GM10248 (cell line): ENCODE measurements around the gene BTG2.
"Not testable (repeated sequence)": the region's sequence is repeated elsewhere in the genome, so short reads cannot be mapped to it uniquely, and the experiment has no call there.

ENCODE experiments used
- CTCF ChIA-PET: fragments of 300-600 bp; sonication (Branson Sonifier 250); formaldehyde crosslinking; extraction: SDS; loops from one replicate; lab custom pipeline; 2021; ENCODE audit warnings: antibody characterized with exemption; lab: Yijun Ruan, JAX
- POLR2A ChIA-PET: fragments of 350-650 bp; sonication (Branson Sonifier 250); formaldehyde crosslinking; extraction: SDS; loops from one replicate; lab custom pipeline; 2020; ENCODE audit warnings: antibody characterized with exemption; lab: Yijun Ruan, JAX
- DNase-seq: peaks from one replicate; pipeline ENCODE4 v3.0.0; 2012; ENCODE audit errors: extremely low spot score
- TF ChIP-seq, protein P1 (sequence below): IDR thresholded peaks from 2 replicates; pipeline ENCODE4 v1.5.1; 2012; ENCODE audit warnings: mild to moderate bottlenecking, low read depth; ENCODE audit errors: extremely low read depth, missing control alignments, control extremely low read depth

BTG2 gene, protein sequence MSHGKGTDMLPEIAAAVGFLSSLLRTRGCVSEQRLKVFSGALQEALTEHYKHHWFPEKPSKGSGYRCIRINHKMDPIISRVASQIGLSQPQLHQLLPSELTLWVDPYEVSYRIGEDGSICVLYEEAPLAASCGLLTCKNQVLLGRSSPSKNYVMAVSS

GRCh38 chr1:203304919-203305808 lies at the start of gene BTG2:
BTG2 (plus strand) TSS chr1:203305519; CDS start chr1:203305607, 88 bp downstream.
- ChIA-PET POLR2A (interaction anchor here (0.6 to 9.2 kb wide), 15 partner anchors 9 to 883 kb away, joined by 3 to 225 read pairs (median 8); no protein-coding TSS in a partner anchor), CTCF (interaction anchor here (1.0 to 9.7 kb wide), 9 partner anchors 10 to 34 kb away, joined by 3 to 228 read pairs (median 16); no protein-coding TSS in a partner anchor)
- DNase-seq = peak; percentile 96
- TF ChIP-seq, protein P1, sequence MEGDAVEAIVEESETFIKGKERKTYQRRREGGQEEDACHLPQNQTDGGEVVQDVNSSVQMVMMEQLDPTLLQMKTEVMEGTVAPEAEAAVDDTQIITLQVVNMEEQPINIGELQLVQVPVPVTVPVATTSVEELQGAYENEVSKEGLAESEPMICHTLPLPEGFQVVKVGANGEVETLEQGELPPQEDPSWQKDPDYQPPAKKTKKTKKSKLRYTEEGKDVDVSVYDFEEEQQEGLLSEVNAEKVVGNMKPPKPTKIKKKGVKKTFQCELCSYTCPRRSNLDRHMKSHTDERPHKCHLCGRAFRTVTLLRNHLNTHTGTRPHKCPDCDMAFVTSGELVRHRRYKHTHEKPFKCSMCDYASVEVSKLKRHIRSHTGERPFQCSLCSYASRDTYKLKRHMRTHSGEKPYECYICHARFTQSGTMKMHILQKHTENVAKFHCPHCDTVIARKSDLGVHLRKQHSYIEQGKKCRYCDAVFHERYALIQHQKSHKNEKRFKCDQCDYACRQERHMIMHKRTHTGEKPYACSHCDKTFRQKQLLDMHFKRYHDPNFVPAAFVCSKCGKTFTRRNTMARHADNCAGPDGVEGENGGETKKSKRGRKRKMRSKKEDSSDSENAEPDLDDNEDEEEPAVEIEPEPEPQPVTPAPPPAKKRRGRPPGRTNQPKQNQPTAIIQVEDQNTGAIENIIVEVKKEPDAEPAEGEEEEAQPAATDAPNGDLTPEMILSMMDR = no peak

GRCh38 chr1:203256636-203257035 lies 48.7 kb upstream of the BTG2 start:
- DNase-seq, POLR2A ChIA-PET: not testable (repeated sequence)
- CTCF ChIA-PET = interaction anchor here (1.5 kb wide), 2 partner anchors 11 to 15 kb away, joined by 4 to 6 read pairs; no protein-coding TSS in a partner anchor

- POLR2A ChIA-PET = no interaction called here
- CTCF ChIA-PET = interaction anchor here (1.1 to 14.4 kb wide), 5 partner anchors 78 to 225 kb away, joined by 3 to 690 read pairs (median 6); partner anchors contain the start of gene FMOD
- no peak for DNase-seq
- TF ChIP-seq, protein P1 = no peak
Observed at GRCh38 chr1:203263496-203263895, 41.8 kb upstream of the BTG2 start.

DNA sequence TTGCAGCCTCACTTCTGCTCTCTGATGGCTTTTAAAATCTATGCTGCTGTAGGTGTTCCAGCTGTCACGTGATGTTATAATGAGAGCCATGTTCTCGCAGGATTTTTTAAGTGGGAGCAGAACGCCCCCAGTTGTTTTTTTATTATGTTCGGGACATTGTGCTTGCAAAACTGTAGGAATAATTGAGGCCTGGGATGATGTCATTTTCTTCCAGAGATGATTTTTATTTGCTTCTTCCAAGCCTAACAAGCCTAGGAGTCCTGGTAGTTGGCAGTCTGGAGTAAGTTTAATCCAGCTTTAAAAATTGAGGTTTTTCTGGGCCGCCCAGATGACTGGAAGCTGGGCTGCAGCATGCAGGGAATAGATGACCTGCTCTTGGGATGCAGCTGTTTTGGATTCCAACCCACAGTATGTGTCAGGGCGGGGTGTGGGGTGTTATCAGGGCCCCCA lies 41.2 kb upstream of the BTG2 start:
- ChIA-PET CTCF (interaction anchor here (1.2 to 14.4 kb wide), 4 partner anchors 9 to 225 kb away, joined by 6 to 690 read pairs (median 6); partner anchors contain the start of gene FMOD), POLR2A (no interaction called here)
- TF ChIP-seq, protein P1 = no peak
- no peak for DNase-seq

DNA sequence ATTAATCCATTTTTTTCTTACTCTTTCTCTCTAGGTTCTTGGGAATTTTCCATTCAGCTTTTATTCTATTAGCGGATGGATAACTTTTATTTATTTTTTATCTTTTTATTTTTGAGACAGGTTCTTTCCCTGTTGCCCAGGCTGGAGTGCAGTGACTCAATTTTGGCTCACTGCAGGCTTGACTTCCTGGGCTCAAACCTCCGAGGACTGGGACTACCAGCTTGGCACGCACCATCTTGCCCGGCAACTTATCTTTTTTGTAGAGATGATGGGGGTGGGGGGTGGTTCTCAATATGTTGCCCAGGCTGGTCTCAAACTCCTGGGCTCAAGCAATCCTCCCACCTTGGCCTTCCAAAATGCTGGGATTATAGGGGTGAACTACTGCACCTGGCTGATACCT lies 39.8 kb upstream of the BTG2 start:
- DNase-seq = no peak
- ChIA-PET POLR2A (no interaction called here), CTCF (interaction anchor here (1.3 to 14.4 kb wide), 3 partner anchors 76 to 226 kb away, joined by 3 to 690 read pairs (median 6); partner anchors contain the start of gene FMOD)
- TF ChIP-seq, protein P1 = no peak

DNA sequence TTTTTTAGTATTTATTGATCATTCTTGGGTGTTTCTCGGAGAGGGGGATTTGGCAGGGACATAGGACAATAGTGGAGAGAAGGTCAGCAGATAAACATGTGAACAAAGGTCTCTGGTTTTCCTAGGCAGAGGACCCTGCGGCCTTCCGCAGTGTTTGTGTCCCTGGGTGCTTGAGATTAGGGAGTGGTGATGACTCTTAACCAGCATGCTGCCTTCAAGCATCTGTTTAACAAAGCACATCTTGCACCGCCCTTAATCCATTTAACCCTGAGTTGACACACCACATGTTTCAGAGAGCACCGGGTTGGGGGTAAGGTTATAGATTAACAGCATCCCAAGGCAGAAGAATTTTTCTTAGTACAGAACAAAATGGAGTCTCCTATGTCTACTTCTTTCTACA lies 39.2 kb upstream of the BTG2 start:
- CTCF ChIA-PET = interaction anchor here (1.8 to 14.4 kb wide), 10 partner anchors 11 to 432 kb away, joined by 6 to 690 read pairs (median 88); partner anchors contain the start of genes BTG2 and FMOD
- POLR2A ChIA-PET = not testable (repeated sequence)

GRCh38 chr1:203267347-203267846 lies 37.9 kb upstream of the BTG2 start:
- POLR2A ChIA-PET = interaction anchor here (1.2 kb wide), 1 partner anchor 39 kb away, joined by 7 read pairs; no protein-coding TSS in a partner anchor
- TF ChIP-seq, protein P1 = peak; percentile 94
- peak; percentile 80 for DNase-seq
- CTCF ChIA-PET = interaction anchor here (0.6 to 14.4 kb wide), 80 partner anchors 10 to 459 kb away, joined by 3 to 690 read pairs (median 5); partner anchors contain the start of genes BTG2, FMOD, OPTC and PPFIA4

More for the DNA sequence above, 39.2 kb upstream of the BTG2 start:
- not testable (repeated sequence) for DNase-seq
